ENCODE data around the gene TXLNG. TPM values are rescaled to one million over a fixed set of nuclear protein-coding genes. Genes with fewer than 3 reads are reported as not detected.

Gene TXLNG
- total and polyA plus RNA-seq, 2 donors (not counting 3 experiments of a cell fraction or from before 2014, with no cell fraction given) = 6.8 to 7.6 TPM

DNA sequence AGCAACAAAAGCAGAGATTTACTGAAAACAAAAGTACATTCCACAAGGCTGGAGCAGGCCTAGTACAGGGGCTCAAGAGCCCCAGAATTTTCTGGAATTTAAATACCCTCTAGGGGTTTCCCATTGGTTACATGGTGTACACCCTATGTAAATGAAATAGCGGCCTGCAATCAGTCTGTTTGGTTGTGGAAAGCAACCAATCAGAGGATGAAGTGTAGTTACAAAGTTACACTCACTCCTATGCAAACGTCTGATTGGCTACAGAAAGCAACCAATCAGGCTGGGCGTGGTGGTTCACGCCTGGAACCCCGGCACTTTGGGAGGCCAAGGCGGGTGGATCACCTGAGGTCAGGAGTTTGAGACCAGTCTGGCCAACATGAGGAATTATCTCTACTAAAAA lies 13.8 kb upstream of the TXLNG start:
- no peak overlapping the region for H3K27ac ChIP-seq (ENCODE audit: insufficient read depth, low read depth, low read length)
- H3K79me2 ChIP-seq (ENCODE audit: control insufficient read depth, insufficient read depth, low read length) = no peaks in the 10 kb centered on the region
- dilution Hi-C loops (cut with MboI; ENCODE audit: extremely low pct_ligation_motif_present, low sequenced_read_pairs) (no loop called here), intact Hi-C loops (cut with micrococcal nuclease) (no loop called here)
- H3K4me3 ChIP-seq (replicated peaks in 1 of 3; ENCODE audit: insufficient read depth in 1 of 3, low read depth in 1 of 3, low read length in 3 of 3) = no peak overlapping the region
- no peak overlapping the region for H3K4me2 ChIP-seq (ENCODE audit: insufficient read depth, low read length)
- BruUV-seq (replicated peaks) = no TSS peak
- no peak overlapping the region for H2AFZ ChIP-seq (ENCODE audit: low read depth, low read length)
- no peaks in the 10 kb centered on the region for H3K27me3 ChIP-seq (ENCODE audit: control insufficient read depth in 2 of 2, insufficient read depth in 2 of 2, low read length in 2 of 2)
- TF ChIP-seq POLR2A (IDR thresholded peaks at IDR 0.05; ENCODE audit: low read depth, low read length) (no peak), FOS (IDR thresholded peaks at IDR 0.05; ENCODE audit: borderline replicate concordance, insufficient read depth, low read length) (no peak), MYC (IDR thresholded peaks at IDR 0.05; ENCODE audit: low read depth, low read length) (no peak), GATA2 (IDR thresholded peaks at IDR 0.05; ENCODE audit: insufficient read depth, insufficient read length, low read depth, low read length) (no peak), POLR2AphosphoS5 (IDR thresholded peaks at IDR 0.05; ENCODE audit: insufficient read depth, low read depth, low read length) (no peak), JUN (IDR thresholded peaks at IDR 0.05; ENCODE audit: borderline replicate concordance, insufficient read depth, insufficient read length, low read depth) (no peak), EZH2 (IDR thresholded peaks at IDR 0.05; ENCODE audit: borderline replicate concordance, low read depth, low read length, severe bottlenecking) (no peak)
- TF ChIP-seq, protein P1, sequence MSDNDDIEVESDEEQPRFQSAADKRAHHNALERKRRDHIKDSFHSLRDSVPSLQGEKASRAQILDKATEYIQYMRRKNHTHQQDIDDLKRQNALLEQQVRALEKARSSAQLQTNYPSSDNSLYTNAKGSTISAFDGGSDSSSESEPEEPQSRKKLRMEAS (IDR thresholded peaks at IDR 0.05; ENCODE audit: insufficient read depth, insufficient read length) = no peak
- TF ChIP-seq, protein P2, sequence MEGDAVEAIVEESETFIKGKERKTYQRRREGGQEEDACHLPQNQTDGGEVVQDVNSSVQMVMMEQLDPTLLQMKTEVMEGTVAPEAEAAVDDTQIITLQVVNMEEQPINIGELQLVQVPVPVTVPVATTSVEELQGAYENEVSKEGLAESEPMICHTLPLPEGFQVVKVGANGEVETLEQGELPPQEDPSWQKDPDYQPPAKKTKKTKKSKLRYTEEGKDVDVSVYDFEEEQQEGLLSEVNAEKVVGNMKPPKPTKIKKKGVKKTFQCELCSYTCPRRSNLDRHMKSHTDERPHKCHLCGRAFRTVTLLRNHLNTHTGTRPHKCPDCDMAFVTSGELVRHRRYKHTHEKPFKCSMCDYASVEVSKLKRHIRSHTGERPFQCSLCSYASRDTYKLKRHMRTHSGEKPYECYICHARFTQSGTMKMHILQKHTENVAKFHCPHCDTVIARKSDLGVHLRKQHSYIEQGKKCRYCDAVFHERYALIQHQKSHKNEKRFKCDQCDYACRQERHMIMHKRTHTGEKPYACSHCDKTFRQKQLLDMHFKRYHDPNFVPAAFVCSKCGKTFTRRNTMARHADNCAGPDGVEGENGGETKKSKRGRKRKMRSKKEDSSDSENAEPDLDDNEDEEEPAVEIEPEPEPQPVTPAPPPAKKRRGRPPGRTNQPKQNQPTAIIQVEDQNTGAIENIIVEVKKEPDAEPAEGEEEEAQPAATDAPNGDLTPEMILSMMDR (IDR thresholded peaks at IDR 0.05; ENCODE audit: extremely low read depth in 1 of 2, insufficient read depth in 1 of 2, low read depth in 1 of 2, low read length in 2 of 2) = no peak
- ChIA-PET POLR2A (interaction anchor here (1.4 to 2.0 kb wide), 2 partner anchors 13 to 53 kb away, joined by 6 to 11 read pairs; partner anchors contain the start of genes SYAP1 and TXLNG), CTCF (no interaction called here)
- no peak for DNase-seq (ENCODE audit: low read depth, low spot score)
- no peaks in the 10 kb centered on the region for H4K20me1 ChIP-seq (replicated peaks; ENCODE audit: control insufficient read depth, extremely low read depth, insufficient read depth, low read length)
- no peak overlapping the region for H3K9ac ChIP-seq (replicated peaks; ENCODE audit: extremely low read depth, insufficient read depth, low read length)
- H3K9me3 ChIP-seq (replicated peaks; ENCODE audit: control insufficient read depth, insufficient read depth, low read length) = no peaks in the 10 kb centered on the region
- H3K36me3 ChIP-seq (ENCODE audit: control insufficient read depth in 2 of 2, extremely low read depth in 1 of 2, insufficient read depth in 2 of 2, low read length in 2 of 2) = no peaks in the 10 kb centered on the region
- no peaks in the 10 kb centered on the region for H3K4me1 ChIP-seq (ENCODE audit: control insufficient read depth, extremely low read depth, insufficient read depth, low read length)
- no peaks in the 10 kb centered on the region for H3K9me1 ChIP-seq (replicated peaks; ENCODE audit: control insufficient read depth, extremely low read depth, insufficient read depth, low read length)
- no peak for FAIRE-seq

Measured in endothelial cell of umbilical vein (primary cell).